Heart left ventricle (tissue), 16 donors: ENCODE measurements around the gene BRWD1. TPM values are rescaled to one million over a fixed set of nuclear protein-coding genes. Genes with fewer than 3 reads are reported as not detected.
A peak's percentile ranks its signal among the peaks of the same experiment; 100 is the strongest.
"Not testable (repeated sequence)": the region's sequence is repeated elsewhere in the genome, so short reads cannot be mapped to it uniquely, and the experiment has no call there.

Source experiments
- ATAC-seq, 4 donors: fragments of 200-7000 bp; cut with Tn5 transposase; one replicate each; pipeline ENCODE4 v1.9.1; 2020 to 2022; ENCODE audit warnings: moderate library complexity in 4 of 4, mild to moderate bottlenecking in 3 of 4, moderate number of reproducible peaks in 1 of 4
- DNase-seq, 5 donors: peaks; one replicate each; pipeline ENCODE4 v3.0.0-alpha.2; 2020
- H3K27ac ChIP-seq, 12 donors: fragments of 200-600 bp; sonication (generic) in 4 of 12; one replicate each; pipeline versions ENCODE4 v1.5.0 to v1.8.0; 2016 to 2022; ENCODE audit warnings: mild to moderate bottlenecking in 2 of 12
- H3K27me3 ChIP-seq, 9 donors: fragments of 200-600 bp; sonication (generic) in 2 of 9; one replicate each; pipeline versions ENCODE4 v1.5.1 to v1.8.0; 2016 to 2022; ENCODE audit warnings: mild to moderate bottlenecking in 3 of 9
- H3K36me3 ChIP-seq, 9 donors: fragments of 200-600 bp; sonication (generic) in 2 of 9; one replicate each; pipeline versions ENCODE4 v1.5.0 to v1.8.0; 2018 to 2022; ENCODE audit warnings: mild to moderate bottlenecking in 2 of 9
- H3K4me1 ChIP-seq, 12 donors: fragments of 200-600 bp; sonication (generic) in 4 of 12; one replicate each; pipeline versions ENCODE4 v1.5.0 to v1.8.0; 2016 to 2022; ENCODE audit warnings: mild to moderate bottlenecking in 3 of 12
- H3K4me3 ChIP-seq, 12 donors: fragments of 200-600 bp; sonication (generic) in 4 of 12; one replicate each; pipeline versions ENCODE4 v1.5.0 to v1.8.0; 2017 to 2022; ENCODE audit warnings: mild to moderate bottlenecking in 9 of 12, moderate library complexity in 4 of 12
- H3K9me3 ChIP-seq, 12 donors: fragments of 200-600 bp; sonication (generic) in 4 of 12; one replicate each; pipeline versions ENCODE4 v1.5.0 to v1.8.0; 2016 to 2022; ENCODE audit warnings: mild to moderate bottlenecking in 1 of 12
- POLR2A ChIP-seq, 2 donors: fragments of 450-650 bp; IDR thresholded peaks; one replicate each; pipeline ENCODE4 v1.6.1; 2017; ENCODE audit warnings: antibody characterized with exemption in 2 of 2, mild to moderate bottlenecking in 2 of 2, moderate library complexity in 2 of 2
- WGBS, 4 donors: extraction: QIAGEN DNeasy Blood & Tissue Kit in 2 of 4; methylation state at CpG; one replicate each; pipeline versions ENCODE4 v1.1.5 to v1.1.7; 2013 to 2018; 5-methylcytosine and 5-hydroxymethylcytosine counted together
- intact Hi-C, 10 donors: fragments of 100-400 bp; cut with DNase I; formaldehyde crosslinking; loops; one replicate each; pipeline versions ENCODE4 v1.11.1 to v1.14.2; 2022
- polyA plus RNA-seq, 2 donors: library from polyadenylated mRNA; stranded (reverse); fragments of 200-250 nt; gene quantifications; one replicate each; pipeline ENCODE4 v1.2.3, GENCODE V29; 2013
- total RNA-seq, 9 donors: library from RNA; depleted of rRNA in 2 of 9; stranded (reverse); fragments of >200 nt in 2 of 9; fragmentation: NEBNext Ultra II Directional in 3 of 9; extraction: Animal tissue kit (Norgen Biotek cat#: 25700) in 3 of 9; gene quantifications; one replicate each; pipeline versions ENCODE4 v1.1.0 to v1.2.4, GENCODE V29; 2016 to 2023
- TF ChIP-seq, protein P1 (sequence below), 12 donors: fragments of 200-600 bp; sonication (generic) in 4 of 12; IDR thresholded peaks; one replicate each; pipeline versions ENCODE4 v1.5.0 to v1.8.0; 2018 to 2022; ENCODE audit warnings: antibody characterized with exemption in 12 of 12, mild to moderate bottlenecking in 5 of 12
- donor health status: ischemic (EF 13 %, LVEDD 7.1; RV severe dilation, severe dysfunction).
- donor health status: healthy with polysubstance abuse.
- donor health status: DM: no; HTN: yes; CAD: no.
- donor health status: DM: no; HTN: no; CAD: no.
- donor health status: ischemic (EF 25% LVEDD 6.9; RV normal size, moderate dysfunction).
- donor health status: ischemic (EF 25% LVEDD 5.7; RV mildly dilated, moderate dysfunction).
- donor health status: healthy.
- donor health status: DM: yes; HTN: yes; CAD: no.
- donor health status: ischemic (EF 35%, LVEDD 5.7; RV mildly dilated, moderate dysfunction).
- donor health status: nonischemic (EF 11% LVEDD 7.7; RV severe dilation, severe dysfunction).
- donor health status: DM: yes; HTN: yes; CAD: no.
- donor health status: PGD.
- donor health status: ischemic (EF 29% LVEDD 5.4; RV normal size, mild dysfunction).
- donor health status: nonischemic (EF 23%, LVEDD 6.1; RV moderate dilation, normal function).

Gene BRWD1
- total and polyA plus RNA-seq, 11 donors: 9.7 to 44.5 (median 32.0) TPM

DNA sequence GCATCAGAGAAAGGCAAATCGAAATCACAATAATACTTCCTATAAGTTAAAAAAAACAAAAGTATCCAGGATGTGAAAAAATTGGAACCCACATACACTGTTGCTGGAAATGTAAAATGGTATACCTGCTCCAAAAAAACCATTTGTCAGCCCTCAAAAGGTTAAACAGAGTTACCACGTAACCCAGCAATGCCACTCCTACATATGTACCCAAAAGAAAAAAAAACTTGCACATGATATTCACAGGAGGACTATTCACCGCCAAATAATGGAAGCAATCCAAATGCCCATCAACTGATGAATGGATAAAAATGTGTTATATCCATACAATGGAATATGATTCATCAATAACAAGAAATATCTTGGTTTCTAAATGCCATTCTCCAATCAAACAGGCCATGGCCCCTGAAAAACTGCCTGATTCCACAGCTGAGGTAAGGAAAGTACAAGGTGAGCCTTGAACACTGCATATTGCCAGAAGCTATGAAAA, 91.4 kb downstream of the BRWD1 start:
- DNase-seq: no peak
- no peaks in the 10 kb centered on the region for H3K9me3 ChIP-seq
- peaks cover 0 to 98% (median 69%) of the 10 kb centered on the region in 9 donors for H3K36me3 ChIP-seq
- TF ChIP-seq POLR2A (IDR thresholded peaks at IDR 0.05): no peak
- TF ChIP-seq, protein P1, sequence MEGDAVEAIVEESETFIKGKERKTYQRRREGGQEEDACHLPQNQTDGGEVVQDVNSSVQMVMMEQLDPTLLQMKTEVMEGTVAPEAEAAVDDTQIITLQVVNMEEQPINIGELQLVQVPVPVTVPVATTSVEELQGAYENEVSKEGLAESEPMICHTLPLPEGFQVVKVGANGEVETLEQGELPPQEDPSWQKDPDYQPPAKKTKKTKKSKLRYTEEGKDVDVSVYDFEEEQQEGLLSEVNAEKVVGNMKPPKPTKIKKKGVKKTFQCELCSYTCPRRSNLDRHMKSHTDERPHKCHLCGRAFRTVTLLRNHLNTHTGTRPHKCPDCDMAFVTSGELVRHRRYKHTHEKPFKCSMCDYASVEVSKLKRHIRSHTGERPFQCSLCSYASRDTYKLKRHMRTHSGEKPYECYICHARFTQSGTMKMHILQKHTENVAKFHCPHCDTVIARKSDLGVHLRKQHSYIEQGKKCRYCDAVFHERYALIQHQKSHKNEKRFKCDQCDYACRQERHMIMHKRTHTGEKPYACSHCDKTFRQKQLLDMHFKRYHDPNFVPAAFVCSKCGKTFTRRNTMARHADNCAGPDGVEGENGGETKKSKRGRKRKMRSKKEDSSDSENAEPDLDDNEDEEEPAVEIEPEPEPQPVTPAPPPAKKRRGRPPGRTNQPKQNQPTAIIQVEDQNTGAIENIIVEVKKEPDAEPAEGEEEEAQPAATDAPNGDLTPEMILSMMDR (IDR thresholded peaks at IDR 0.05): no peak
- H3K4me1 ChIP-seq: peaks cover 0 to 5% (median 0%) of the 10 kb centered on the region in 12 donors
- H3K27ac ChIP-seq: no peak overlapping the region
- no peaks in the 10 kb centered on the region for H3K27me3 ChIP-seq
- ATAC-seq: no peak
- no peak overlapping the region for H3K4me3 ChIP-seq
- 68 to 74% (median 69%) methylated on average over 3 of the region's 3 CpGs for WGBS, 4 donors
- intact Hi-C loops: no loop called here

DNA sequence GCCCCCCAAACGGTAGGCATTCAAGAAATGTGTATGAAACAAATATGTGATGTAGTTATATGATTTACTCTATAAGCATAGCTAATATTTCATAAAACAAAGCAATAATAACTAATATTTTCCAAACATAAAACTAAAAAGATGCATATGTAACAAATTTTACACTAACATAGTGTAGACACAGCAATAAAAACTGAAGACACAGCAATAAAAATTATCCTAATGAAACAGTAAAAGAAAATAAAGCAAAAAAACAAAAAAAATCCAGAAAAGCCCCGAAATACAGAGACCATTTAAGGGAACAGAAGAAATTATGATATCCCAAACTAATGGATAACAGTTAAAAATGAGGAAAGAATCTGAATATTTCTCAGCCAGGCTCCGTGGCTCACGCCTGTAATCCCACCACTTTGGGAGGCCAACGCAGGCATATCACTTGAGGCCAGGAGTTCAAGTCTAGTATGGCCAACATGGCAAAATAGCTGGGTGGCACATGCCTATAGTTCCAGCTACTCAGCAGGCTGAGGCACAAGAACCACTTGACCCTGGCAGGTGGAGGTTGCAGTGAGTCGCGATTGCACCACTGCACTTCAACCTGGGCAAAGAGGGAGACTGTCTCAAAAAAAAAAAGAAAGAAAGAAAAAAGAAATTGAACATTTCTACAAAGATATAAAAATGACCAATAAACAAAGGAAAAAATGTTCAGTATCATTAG, 92.0 kb downstream of the BRWD1 start:
- 85 to 93% (median 91%) methylated on average over 7 of the region's 7 CpGs for WGBS, 4 donors
- no peaks in the 10 kb centered on the region for H3K27me3 ChIP-seq
- ATAC-seq (peak in 1 of 4 donors; percentile 30), DNase-seq (no peak)
- intact Hi-C loops: no loop called here
- no peak overlapping the region for H3K27ac ChIP-seq
- peaks cover 0 to 5% (median 0%) of the 10 kb centered on the region in 12 donors for H3K4me1 ChIP-seq
- H3K36me3 ChIP-seq: peaks cover 0 to 98% (median 67%) of the 10 kb centered on the region in 9 donors
- H3K9me3 ChIP-seq: no peaks in the 10 kb centered on the region
- no peak overlapping the region for H3K4me3 ChIP-seq
- TF ChIP-seq, protein P1 (IDR thresholded peaks at IDR 0.05): no peak
- TF ChIP-seq POLR2A (IDR thresholded peaks at IDR 0.05): no peak

DNA sequence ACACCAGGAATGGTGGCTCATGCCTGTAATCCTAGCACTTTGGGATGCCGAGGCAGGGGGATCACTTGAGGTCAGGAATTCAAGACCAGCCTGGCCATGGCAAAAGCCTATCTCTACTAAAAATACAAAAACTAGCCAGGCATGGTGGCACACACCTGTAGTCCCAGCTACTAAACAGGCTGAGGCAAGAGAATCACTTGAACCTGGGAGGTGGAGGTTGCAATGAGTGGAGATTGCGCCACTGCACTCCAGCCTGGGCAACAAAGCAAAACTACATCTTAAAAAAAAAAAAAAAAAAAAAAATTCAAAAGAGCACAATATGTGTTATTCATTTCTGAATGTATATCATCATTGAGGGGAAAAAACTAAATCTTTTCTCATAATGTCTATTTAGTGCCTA, 92.6 kb downstream of the BRWD1 start:
- H3K27ac ChIP-seq, ATAC-seq, intact Hi-C loops, DNase-seq, H3K4me3 ChIP-seq, H3K4me1 ChIP-seq, H3K9me3 ChIP-seq, H3K27me3 ChIP-seq: not testable (repeated sequence)
- H3K36me3 ChIP-seq: peaks cover 0 to 98% (median 69%) of the 10 kb centered on the region in 9 donors
- WGBS, 4 donors: 83 to 93% (median 86%) methylated on average over 2 of the region's 2 CpGs

DNA sequence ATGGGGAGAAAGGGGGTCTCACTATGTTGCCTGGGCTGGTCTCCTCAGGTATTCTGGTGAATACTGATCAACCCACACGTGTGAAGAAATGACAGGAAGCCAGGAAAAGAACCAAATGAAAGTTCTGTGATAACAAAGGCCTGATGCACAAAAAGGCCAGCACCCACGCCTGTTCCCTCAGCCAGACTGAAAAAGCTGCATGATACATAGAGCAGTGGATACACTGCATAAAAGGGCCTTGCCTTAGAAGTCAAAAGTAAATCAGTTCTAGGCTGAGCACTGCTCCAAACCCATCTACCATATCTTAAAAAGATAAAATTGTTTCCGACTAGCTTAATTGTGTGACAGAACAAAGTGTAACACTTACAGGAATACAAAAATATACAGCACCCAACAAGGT, 93.3 kb downstream of the BRWD1 start:
- Histone ChIP-seq H3K9me3 (no peaks in the 10 kb centered on the region), H3K27me3 (no peaks in the 10 kb centered on the region), H3K36me3 (peaks cover 0 to 99% (median 77%) of the 10 kb centered on the region in 9 donors), H3K4me1 (peaks cover 0 to 5% (median 0%) of the 10 kb centered on the region in 12 donors), H3K27ac (no peak overlapping the region), H3K4me3 (no peak overlapping the region)
- 46 to 59% (median 53%) methylated on average over 3 of the region's 3 CpGs for WGBS, 4 donors
- DNase-seq: no peak
- intact Hi-C loops: no loop called here
- ATAC-seq: peak; percentile 68 to 87 (median 84)
- no peak for TF ChIP-seq POLR2A (IDR thresholded peaks at IDR 0.05)
- TF ChIP-seq, protein P1 (IDR thresholded peaks at IDR 0.05): no peak
